ENCODE measurements around the gene LHFPL3. TPM values are rescaled to one million over a fixed set of nuclear protein-coding genes. Genes with fewer than 3 reads are reported as not detected.

The LHFPL3 gene
- total RNA-seq, 4 donors from 2014 or later = not detected

GRCh38 chr7:104341546-104341945 is 13.1 kb downstream of the LHFPL3 start:
- no peaks in the 10 kb centered on the region for H3K9me3 ChIP-seq
- no peaks in the 10 kb centered on the region for H3K4me1 ChIP-seq
- TF ChIP-seq POLR2A (IDR thresholded peaks at IDR 0.05) (no peak), CTCF (IDR thresholded peaks at IDR 0.05 in 4 of 5, conservative IDR thresholded peaks at IDR 0.05 in 1 of 5) (no peak)
- H3K4me3 ChIP-seq = no peak overlapping the region
- no peaks in the 10 kb centered on the region for H3K36me3 ChIP-seq
- in situ Hi-C loops (cut with MboI; ENCODE audit: low sequenced_read_pairs in 4 of 4) = no loop called here
- intact Hi-C loops (cut with DNase I; ENCODE audit: low total_unique reads) = no loop called here
- no peaks in the 10 kb centered on the region for H3K27me3 ChIP-seq
- no peak for ATAC-seq
- DNase-seq = no peak
- H3K27ac ChIP-seq = no peak overlapping the region

DNA sequence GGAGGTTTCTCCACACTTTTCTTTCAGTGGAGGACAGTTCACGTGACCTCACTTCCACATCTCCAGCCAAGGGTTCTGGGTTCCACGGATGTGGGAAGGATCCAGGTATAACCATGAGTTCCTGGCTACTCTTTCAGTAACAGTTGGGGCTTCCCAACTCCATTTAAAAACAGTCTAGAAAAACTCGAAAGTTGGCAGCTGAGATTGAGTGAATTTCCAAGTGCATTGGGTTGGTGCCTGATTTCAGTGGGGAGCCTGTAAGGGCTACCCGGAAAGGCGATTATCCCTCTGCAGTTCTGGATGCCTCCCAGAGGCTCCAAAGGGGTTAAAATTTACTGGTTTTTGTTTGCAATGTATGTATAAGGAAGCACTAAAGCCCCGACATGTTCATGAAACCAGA is 24.3 kb downstream of the LHFPL3 start:
- intact Hi-C loops (cut with DNase I; ENCODE audit: low total_unique reads) = no loop called here
- ATAC-seq (no peak), DNase-seq (no peak)
- Histone ChIP-seq H3K9me3 (no peaks in the 10 kb centered on the region), H3K4me1 (no peaks in the 10 kb centered on the region), H3K36me3 (no peaks in the 10 kb centered on the region), H3K27ac (no peak overlapping the region), H3K4me3 (no peak overlapping the region), H3K27me3 (no peaks in the 10 kb centered on the region)
- TF ChIP-seq POLR2A (IDR thresholded peaks at IDR 0.05) (no peak), CTCF (IDR thresholded peaks at IDR 0.05 in 4 of 5, conservative IDR thresholded peaks at IDR 0.05 in 1 of 5) (no peak)
- in situ Hi-C loops (cut with MboI; ENCODE audit: low sequenced_read_pairs in 4 of 4) = no loop called here

- no peak overlapping the region for H3K27ac ChIP-seq
- no peak overlapping the region for H3K4me3 ChIP-seq
- H3K4me1 ChIP-seq = no peaks in the 10 kb centered on the region
- no peaks in the 10 kb centered on the region for H3K9me3 ChIP-seq
- in situ Hi-C loops (cut with MboI; ENCODE audit: low sequenced_read_pairs in 4 of 4) = no loop called here
- intact Hi-C loops (cut with DNase I; ENCODE audit: low total_unique reads) = no loop called here
- TF ChIP-seq POLR2A (IDR thresholded peaks at IDR 0.05) (no peak), CTCF (IDR thresholded peaks at IDR 0.05 in 4 of 5, conservative IDR thresholded peaks at IDR 0.05 in 1 of 5) (no peak)
- H3K27me3 ChIP-seq = no peaks in the 10 kb centered on the region
- ATAC-seq (no peak), DNase-seq (no peak)
- H3K36me3 ChIP-seq = no peaks in the 10 kb centered on the region
These were observed 28.8 kb downstream of the LHFPL3 start for GRCh38 chr7:104357166-104357565.

DNA sequence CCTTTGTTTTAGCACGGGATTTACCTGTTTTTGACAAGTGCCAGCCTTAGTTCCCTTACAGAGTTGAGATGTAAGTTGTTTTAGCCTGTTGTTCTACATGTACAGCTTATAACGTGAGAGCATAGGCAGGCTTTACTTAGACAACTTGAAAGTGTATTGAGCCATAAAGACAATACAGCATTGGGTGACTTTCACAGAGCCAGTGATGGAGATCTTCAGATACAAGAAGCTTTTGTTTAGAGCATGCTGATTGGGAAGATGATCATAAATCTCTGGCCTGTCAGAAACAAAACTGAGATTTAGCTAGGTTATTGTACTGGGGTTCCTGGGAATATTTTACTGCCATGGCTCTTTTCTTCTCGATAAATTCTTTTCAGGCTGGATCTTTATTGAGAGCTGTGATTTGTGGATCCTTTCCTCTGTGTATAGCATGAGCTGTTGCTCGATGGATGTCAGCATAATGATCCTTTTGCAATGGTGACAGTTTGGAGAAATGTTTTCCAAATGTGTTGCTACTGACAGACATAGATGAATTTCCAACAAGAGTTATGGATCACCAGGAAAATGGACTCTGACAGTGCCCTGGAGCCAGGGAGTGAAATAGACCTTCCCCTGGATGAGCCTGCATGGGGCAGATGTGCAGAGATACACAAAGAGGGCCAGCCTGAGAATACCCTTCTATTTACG is 30.2 kb downstream of the LHFPL3 start:
- no peak for DNase-seq
- H3K27ac ChIP-seq = no peak overlapping the region
- no peaks in the 10 kb centered on the region for H3K4me1 ChIP-seq
- intact Hi-C loops (cut with DNase I; ENCODE audit: low total_unique reads) = no loop called here
- H3K4me3 ChIP-seq = no peak overlapping the region
- H3K9me3 ChIP-seq = no peaks in the 10 kb centered on the region
- no peaks in the 10 kb centered on the region for H3K36me3 ChIP-seq
- in situ Hi-C loops (cut with MboI; ENCODE audit: low sequenced_read_pairs in 4 of 4) = no loop called here
- no peaks in the 10 kb centered on the region for H3K27me3 ChIP-seq
- ATAC-seq = no peak
- TF ChIP-seq POLR2A (IDR thresholded peaks at IDR 0.05) (no peak), CTCF (IDR thresholded peaks at IDR 0.05 in 4 of 5, conservative IDR thresholded peaks at IDR 0.05 in 1 of 5) (no peak)

DNA sequence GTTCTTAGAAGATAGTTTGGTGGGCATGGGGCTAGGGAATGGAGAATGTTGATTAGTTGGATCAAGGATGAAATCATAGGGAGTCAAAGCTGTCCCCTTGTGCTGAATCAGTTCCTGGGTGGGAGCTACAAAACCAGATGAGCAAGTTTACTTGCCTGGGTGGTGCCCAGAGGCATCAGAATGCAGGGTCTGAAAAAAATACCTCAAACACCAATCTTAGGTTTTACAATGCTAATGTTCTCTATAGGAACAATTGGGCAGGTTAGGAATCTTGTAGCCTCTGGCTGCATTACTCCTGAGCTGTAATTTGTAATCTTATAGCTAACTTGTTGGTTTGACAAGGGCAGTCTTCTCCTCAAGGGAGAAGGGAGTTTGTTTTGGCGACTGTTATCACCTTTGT is 34.4 kb downstream of the LHFPL3 start:
- no peak overlapping the region for H3K27ac ChIP-seq
- H3K4me3 ChIP-seq = no peak overlapping the region
- in situ Hi-C loops (cut with MboI; ENCODE audit: low sequenced_read_pairs in 4 of 4) (no loop called here), intact Hi-C loops (cut with DNase I; ENCODE audit: low total_unique reads) (no loop called here)
- H3K36me3 ChIP-seq = no peaks in the 10 kb centered on the region
- TF ChIP-seq CTCF (IDR thresholded peaks at IDR 0.05 in 4 of 5, conservative IDR thresholded peaks at IDR 0.05 in 1 of 5) (no peak), POLR2A (IDR thresholded peaks at IDR 0.05) (no peak)
- no peaks in the 10 kb centered on the region for H3K4me1 ChIP-seq
- H3K27me3 ChIP-seq = no peaks in the 10 kb centered on the region
- no peaks in the 10 kb centered on the region for H3K9me3 ChIP-seq
- ATAC-seq (no peak), DNase-seq (no peak)
